GM10847 (cell line): Measurements from ENCODE around the gene RPS6KA2.

Experiments
- POLR2A ChIP-seq: IDR thresholded peaks from 2 replicates; pipeline ENCODE4 v1.6.1; 2011; ENCODE audit not compliant: insufficient read length; ENCODE audit errors: extremely low read depth

RPS6KA2 gene

GRCh38 chr6:166512567-166512966 is 114.5 kb downstream of the RPS6KA2 start:
- TF ChIP-seq POLR2A = no peak

DNA sequence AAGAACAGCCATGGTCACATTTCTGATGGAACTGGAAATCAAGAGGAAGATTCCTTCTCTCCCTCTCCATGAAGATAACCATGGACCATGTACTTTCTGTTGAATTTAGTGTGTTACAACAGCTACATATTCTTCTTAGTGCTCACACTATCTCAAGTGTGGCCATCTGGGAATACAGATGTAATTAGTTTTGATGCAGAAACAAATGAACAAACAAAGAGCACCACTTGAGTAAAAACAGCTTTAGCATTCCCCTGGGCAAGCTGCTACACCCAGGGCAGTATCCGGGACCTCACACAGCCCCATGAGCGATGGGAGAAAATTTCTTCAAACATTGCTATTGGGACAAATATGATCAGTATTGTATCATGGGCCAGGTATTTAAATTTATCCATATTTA is 115.7 kb downstream of the RPS6KA2 start:
- no peak for TF ChIP-seq POLR2A

GRCh38 chr6:166509193-166509592 is 117.9 kb downstream of the RPS6KA2 start:
- no peak for TF ChIP-seq POLR2A

GRCh38 chr6:166508726-166509125 is 118.3 kb downstream of the RPS6KA2 start:
- no peak for TF ChIP-seq POLR2A

- TF ChIP-seq POLR2A = no peak
These were observed 119.1 kb downstream of the RPS6KA2 start for GRCh38 chr6:166507809-166508564.

DNA sequence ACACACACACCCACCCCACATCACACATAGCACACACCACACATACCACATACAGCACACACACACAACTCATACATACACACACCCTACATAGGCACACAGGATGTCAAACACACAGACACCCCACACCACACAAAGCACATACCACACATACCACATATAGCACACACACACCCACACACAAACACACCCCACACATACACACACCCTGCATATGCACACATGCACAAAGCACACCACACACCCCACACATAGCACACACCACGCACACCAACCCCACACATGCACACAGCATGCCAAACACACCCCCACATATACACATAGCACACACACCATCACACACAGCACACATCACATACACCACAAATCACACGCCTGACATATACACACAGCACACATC is 119.7 kb downstream of the RPS6KA2 start:
- TF ChIP-seq POLR2A = no peak

DNA sequence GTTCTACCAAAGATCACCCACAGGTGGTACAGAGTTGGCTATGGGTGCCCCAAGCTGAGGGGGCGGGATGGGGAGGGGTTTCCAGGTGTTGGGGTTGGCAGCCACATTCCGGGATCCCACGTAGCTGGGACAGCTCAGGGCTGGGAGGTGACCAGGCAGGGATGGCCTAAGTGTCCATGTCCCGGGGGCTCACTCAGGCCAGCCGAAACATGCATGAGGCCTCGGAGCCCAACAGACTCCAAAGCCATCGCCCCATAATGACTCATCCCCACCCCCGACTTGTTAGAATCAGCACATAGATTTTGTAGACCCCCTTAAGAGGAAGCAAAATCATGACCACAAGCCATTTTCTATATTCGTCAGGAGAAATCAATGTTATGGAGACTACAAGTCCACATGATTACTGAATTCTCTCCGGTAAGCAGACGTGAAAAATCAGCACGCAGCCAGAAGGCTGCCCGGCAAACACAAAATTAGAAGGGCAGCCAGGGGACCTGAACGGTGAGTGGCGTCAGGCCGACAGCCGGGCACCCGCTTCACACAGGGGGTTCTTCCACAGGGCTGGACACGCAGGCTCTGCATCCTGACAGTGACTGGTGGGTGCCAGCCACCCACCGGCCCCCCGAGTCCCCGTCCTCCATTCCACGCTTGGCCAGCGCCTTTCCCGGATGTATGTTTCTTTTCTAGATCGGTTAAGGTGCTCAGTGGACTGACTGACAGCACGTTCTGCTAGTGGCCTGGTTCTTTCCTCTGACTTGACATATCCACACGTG is 121.7 kb downstream of the RPS6KA2 start:
- no peak for TF ChIP-seq POLR2A

DNA sequence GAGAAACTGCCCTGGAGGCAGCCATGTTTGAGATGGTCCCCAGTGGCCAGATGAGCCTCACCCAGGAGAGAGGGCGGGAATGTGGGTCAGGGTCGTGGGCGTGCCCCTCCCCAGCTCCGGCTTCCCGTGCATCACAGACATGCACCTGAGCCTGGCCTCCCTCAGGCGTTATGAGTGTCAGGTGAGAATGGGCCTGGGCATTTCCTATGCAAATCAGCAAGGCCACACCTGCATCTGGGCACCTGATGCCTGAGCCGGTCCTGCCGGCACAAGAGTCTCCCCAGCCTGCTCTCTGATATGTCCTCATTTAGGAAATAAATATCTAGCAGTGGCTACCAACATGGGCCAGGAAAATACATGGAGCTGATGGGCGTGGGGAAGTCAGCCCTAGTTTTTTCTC is 123.0 kb downstream of the RPS6KA2 start:
- TF ChIP-seq POLR2A = no peak

- TF ChIP-seq POLR2A = no peak
These were observed 123.8 kb downstream of the RPS6KA2 start for GRCh38 chr6:166503167-166503744.

DNA sequence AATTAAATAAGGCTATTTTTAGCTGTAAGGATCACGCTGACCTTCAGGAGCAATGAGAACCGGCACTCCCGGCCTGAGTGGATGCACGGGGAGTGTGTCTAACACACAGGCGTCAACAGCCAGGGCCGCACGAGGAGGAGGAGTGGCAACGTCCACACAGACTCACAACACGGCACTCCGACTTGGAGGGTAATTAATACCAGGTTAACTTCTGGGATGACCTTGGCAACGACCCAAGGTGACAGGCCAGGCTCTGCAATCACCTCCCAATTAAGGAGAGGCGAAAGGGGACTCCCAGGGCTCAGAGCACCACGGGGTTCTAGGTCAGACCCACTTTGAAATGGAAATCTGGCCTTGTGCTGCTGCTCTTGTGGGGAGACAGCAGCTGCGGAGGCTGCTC is 124.6 kb downstream of the RPS6KA2 start:
- TF ChIP-seq POLR2A = no peak

GRCh38 chr6:166501246-166501645 is 125.8 kb downstream of the RPS6KA2 start:
- TF ChIP-seq POLR2A = no peak

DNA sequence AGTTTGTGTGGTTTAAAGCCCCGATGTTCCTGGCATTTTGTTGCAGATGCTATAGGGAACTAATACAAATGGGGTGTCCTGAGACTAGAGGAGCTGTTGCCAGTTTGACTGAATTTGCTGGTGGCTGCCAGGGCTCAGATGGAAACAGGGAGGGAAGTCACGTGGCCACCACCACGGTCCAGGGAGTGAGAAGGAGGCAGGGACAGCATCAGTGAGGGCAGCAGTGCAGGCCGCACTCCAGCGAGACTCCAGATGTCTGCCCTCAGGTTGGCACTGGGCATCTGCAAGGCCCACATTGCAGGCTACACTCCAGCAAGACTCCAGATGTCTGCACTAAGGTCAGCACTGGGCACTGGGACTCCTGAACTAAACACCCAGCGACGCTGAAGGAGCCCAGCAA is 126.8 kb downstream of the RPS6KA2 start:
- no peak for TF ChIP-seq POLR2A

DNA sequence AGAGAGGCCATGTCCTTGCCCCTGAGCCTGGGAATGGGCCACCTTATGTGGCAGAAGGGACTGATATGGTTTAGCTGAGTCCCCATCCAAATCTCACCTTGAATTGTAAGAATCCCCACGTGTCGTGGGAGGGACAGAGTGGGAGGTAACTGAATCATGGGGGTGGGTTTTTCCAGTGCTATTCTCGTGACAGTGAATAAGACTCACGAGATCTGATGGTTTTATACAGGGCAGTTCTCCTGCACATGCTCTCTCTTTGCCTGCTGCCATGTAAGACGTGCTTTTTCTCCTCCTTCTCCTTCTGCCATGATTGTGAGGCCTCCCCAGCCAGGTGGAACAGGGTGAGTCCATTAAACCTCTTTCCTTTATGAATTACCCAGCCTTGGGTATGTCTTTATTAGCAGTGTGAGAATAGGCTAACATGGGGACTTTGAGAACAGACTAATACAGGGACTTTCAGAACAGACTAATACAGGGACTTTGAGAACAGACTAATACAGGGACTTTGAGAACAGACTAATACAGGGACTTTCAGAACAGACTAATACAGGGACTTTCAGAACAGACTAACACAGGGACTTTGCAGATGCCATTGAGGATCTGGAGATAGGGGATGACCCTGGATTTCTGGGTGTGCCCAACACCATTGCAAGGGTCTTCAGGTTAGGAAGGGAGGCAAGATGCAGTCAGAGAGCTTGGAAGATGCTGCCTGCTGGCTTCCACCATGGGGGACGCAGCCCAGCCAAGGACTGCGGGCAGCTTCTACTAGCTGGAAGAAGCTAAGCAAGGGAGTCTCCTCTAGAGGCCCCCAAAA is 127.5 kb downstream of the RPS6KA2 start:
- no peak for TF ChIP-seq POLR2A

DNA sequence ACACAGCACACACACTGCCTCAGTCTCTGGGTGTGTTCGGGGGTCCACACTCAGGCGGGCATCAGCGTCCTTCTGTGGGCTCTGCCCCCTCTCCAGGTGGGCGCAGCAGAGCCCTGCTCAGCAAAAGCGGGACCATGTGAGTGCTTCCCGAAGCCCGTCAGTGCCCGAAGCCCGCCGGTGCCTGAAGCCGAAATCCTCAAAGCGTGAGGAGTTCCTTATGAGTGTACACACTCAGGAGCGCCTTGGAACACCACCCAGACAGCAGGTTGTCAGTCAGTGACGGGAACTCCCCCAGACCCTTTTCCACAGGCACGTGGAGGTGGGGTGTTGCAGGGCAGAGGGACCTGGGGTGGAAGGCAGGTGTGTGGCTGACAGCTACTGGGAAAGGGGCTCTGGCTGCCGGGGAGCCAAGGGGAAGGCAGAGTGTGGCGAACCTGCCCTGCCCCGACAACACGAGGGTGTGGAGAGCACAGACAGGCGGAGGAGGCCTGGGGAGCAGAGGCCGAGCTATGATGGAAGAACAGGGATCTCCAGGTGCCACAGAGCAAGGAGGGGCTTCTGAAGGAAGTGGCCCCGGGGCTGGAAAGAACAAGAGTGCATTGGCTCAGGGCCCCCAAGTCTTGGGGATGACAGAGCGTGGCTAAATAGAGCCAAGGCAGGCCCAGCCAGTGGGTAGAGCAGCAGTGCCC is 128.2 kb downstream of the RPS6KA2 start:
- TF ChIP-seq POLR2A = no peak

- no peak for TF ChIP-seq POLR2A
These were observed 128.8 kb downstream of the RPS6KA2 start for GRCh38 chr6:166498228-166498627.
